ENCODE results near the gene HTR1E.
"Not testable (repeated sequence)": the region's sequence is repeated elsewhere in the genome, so short reads cannot be mapped to it uniquely, and the experiment has no call there.

The HTR1E gene

GRCh38 chr6:86937219-86938079 lies at the start of gene HTR1E:
HTR1E (plus strand) TSS chr6:86937528; CDS start chr6:87015335, 77,807 bp downstream.
- no peak for DNase-seq (ENCODE audit: low spot score)

GRCh38 chr6:86888301-86888700 lies 49.0 kb upstream of the HTR1E start:
- DNase-seq (ENCODE audit: low spot score): no peak

DNA sequence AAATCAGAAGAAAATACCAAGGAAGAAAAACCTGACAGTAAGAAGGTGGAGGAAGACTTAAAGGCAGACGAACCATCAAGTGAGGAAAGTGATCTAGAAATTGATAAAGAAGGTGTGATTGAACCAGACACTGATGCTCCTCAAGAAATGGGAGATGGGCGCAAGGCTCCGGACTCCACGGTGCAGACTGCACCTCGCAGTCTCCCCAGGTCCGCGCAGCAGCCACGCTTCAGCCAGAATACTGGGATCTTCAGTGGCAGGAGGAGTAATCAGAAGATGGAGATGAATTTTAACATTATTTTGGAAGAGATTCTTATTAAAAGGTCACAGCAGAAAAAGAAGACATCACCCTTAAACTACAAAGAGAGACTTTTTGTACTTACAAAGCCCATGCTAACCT lies 40.1 kb upstream of the HTR1E start:
- not testable (repeated sequence) for DNase-seq (ENCODE audit: low spot score)

DNA sequence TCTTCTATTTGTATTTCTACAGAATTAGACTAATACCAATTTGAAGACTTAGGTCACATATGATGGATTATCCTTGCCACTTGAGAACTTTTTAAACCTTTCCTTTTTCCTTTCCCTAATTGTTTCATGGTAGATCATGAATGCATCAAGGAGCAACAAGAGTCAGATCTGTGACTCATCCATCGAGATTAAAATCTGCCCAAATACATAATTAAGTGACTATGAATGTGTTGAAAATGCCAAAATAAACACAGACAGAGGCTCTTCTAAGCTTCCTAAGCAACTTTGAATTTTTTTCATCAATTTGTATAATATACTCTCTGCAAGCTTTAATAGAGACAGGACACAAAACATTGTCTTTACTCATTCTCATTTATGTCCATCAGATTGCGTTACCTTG lies 23.5 kb upstream of the HTR1E start:
- DNase-seq (ENCODE audit: low spot score): no peak

- no peak for DNase-seq (ENCODE audit: low spot score)
These were observed 20.9 kb upstream of the HTR1E start for GRCh38 chr6:86916393-86916792.

DNA sequence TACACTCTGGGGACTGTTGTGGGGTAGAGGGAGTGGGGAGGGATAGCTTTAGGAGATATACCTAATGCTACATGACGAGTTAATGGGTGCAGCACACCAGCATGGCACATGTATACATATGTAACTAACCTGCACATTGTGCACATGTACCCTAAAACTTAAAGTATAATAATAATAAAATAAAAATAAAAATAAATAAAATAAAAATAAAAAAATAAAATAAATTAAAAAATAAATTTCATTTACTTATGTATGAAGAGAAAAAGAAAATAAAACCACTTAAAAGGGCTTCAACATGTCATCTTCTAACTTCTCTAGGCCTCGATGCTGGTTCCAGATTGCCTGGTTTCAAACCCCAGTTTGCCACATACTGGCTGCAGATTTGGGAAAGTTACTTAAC lies 10.2 kb upstream of the HTR1E start:
- not testable (repeated sequence) for DNase-seq (ENCODE audit: low spot score)

GRCh38 chr6:86927859-86928258 lies 9.5 kb upstream of the HTR1E start:
- DNase-seq (ENCODE audit: low spot score): not testable (repeated sequence)

DNA sequence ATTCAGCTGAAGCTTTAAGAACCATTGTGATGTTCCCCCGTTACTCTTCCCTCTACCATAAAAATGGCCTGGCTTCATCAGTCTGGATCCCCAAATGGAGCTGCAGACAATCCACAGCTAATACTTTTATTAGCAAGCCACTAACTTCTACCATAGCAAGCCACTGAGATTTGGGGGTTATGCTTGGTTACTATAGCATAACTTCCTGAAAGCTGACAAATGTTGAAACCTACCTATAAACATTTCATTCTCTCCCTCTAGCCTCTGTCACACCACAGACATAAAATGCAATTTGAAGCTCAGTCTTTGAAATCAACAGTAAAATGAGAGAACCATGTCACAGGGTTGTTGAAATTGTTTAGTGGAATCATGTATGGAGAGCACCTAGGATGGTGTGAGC lies 3.0 kb upstream of the HTR1E start:
- no peak for DNase-seq (ENCODE audit: low spot score)

DNA sequence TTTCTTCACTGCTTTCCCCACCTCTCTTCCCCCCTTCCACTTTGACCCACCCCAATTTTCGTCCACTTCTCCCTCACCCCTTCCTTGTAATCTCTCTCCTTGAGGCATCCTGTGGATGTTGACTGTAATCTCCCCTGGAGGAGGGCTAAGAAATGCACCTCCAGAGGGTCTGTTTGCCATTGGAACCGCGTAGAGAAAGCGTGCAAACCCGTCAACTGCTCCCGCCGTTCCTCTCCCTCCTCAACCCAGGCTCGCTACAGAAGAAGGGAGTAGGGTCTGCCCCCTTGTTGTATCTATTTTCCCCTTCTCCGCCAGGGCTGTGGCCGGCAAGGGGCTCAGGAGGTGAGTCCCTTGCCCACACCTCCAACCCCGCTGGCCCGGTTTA lies 502 bp upstream of the HTR1E start:
- DNase-seq (ENCODE audit: low spot score): no peak

DNA sequence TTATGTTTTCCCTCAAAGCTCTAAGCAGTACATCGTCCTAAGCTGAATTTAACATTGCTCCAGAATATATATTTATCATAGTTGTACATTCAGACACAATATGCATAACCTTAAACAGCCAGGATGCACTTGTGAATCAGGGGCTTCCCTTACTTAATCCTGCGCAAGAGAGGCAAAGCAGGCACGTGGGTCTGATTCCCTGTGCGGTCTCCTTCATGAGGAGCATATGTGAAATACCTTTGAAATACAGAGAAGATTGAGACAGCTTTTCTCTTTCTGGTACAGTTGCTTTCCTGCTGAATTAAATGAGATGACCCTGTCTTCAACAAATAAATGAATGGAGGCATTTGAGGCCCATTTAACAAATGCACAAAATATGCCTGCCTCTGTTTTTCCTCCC lies 1.5 kb downstream of the HTR1E start:
- DNase-seq (ENCODE audit: low spot score): no peak

- DNase-seq (ENCODE audit: low spot score): no peak
These were observed 4.1 kb downstream of the HTR1E start for GRCh38 chr6:86941461-86941860.

DNA sequence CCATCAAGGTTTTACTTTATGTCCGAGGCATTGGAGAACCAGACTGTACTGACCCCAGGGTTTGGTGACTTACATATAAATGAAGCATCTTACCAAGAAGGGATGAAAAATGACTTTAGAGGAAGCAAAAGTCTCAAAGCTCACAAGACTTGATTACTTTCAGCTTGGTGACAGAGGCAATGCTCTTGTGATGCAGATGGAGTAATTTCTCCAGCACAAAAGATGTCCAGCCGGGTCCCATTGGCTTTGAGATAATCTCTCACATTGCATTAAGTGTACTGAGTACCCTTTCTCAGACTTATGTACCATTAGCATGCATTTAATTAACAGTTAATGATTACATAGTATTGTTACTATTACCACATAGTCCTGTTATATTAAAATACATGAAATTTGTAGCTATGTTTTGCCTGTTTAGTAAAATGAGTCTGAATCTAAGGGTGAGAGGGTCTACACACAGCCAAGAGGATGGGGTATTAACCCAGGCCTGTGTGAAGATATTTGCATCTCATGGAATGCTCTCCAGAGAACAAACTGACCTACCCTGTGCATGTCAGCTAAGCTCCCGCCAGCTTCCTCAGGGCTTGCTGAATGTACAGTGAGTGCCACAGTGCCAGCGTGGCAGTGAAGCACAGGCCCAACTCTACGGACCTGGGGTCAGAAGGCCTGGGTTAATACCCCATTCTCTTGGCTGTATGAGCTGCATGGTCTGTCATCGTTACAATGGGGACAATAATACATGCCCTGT lies 5.6 kb downstream of the HTR1E start:
- DNase-seq (ENCODE audit: low spot score): no peak

DNA sequence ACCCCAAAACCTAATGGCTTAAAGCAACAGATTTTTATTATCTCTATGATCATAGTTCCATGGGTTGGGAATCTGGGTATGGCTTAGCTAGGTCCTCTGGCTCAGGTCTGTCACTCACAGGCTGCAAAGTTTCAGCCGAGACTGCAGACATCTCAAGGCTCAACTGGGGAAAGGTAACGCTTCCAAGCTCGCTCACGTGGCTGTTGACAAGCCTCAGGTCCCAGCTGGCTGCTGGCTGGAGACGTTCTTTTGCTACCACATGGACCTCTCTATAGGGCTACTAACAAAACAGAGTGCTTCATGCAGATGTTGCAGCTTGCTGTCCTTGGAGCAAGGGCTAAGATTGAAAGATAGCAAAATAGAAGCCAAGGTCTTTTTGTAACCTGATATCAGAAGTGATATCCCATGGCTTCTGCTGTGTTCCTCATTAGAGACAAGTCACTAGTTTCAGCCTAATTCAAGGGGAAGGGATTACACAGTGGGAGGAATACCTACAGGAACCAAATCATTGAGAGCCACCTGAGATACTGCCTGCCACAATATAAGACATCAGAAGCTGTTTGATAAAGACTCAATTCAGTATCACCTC lies 6.6 kb downstream of the HTR1E start:
- DNase-seq (ENCODE audit: low spot score): no peak

GRCh38 chr6:86949771-86950170 lies 12.4 kb downstream of the HTR1E start:
- DNase-seq (ENCODE audit: low spot score): no peak

DNA sequence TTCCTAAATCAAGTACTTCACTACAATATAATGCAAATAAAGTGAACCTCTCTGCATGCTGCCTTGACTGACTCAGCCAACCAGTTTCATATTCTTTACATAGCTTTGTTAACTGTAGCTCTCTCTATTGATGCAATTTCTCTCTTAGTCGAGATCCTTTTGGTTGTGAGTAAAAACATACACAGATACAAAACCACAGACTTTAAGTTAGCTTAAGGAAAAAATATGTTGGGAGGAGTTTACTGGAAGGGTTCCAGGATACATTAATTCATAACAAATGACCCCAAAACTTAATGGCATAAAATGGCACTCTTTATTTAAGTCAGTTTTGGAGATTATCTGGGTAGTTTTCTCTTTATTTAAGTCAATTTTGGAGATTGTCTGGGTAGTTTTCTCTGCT lies 15.7 kb downstream of the HTR1E start:
- DNase-seq (ENCODE audit: low spot score): no peak

GRCh38 chr6:86959656-86960055 lies 22.3 kb downstream of the HTR1E start:
- DNase-seq (ENCODE audit: low spot score): no peak

DNA sequence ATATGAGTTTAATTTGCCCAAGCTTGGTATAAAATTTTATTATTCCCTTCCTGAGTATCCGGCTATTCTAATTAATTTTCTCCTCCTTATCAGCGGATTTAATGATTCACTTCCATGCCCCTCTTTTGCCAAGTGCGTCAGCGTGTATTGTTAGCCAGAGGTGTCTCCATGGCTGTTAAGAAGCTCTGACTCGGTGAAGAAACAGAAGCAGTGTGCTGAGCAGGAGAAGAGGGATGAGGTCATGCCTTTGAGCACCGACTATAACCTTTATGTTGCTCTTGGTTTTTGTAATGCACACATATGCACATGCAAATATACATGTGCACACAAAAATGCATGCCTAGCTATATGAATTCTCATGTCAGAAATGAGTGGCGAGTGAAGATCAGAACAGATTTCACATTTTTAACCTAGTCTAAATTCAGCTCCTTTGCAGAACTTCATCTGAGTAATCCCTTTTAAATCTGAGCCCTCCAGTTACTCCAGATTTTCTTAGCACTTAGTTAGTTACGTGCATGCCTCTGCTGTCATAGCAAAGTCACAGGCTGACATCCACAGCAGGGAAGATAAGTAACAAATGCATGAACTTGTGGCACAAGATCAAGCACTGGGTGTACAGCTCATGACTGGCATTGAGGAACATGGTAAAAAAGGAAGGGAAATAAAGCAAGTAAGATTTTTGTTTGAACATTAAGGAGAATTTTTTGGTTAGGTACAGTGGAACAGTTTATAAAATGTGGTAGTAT lies 24.3 kb downstream of the HTR1E start:
- no peak for DNase-seq (ENCODE audit: low spot score)

GRCh38 chr6:86963352-86963751 lies 26.0 kb downstream of the HTR1E start:
- no peak for DNase-seq (ENCODE audit: low spot score)

DNA sequence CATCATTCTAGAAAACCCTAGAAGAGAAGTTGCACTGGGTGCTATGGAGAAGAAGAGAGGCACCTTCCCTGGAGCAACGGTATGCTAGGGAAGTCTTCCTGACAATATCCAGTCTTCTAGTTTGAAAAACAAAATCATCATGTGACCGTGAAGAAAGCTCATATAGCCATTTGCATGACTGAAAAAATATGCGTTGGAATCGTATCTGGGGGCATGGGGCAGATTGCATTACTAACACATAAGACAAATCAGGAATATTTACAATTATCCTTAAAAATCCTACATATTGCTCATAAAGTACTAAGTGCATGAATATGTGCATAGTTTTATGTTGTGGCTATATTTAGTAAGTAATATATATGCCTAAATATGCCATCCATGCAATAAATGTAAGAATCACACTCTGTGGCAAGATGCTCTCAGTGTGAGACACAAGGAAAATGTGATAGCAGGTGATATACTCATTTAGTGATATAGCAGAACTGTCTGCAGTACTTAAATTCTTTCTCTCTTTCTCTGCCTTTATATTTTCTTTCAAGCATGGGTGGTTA lies 26.8 kb downstream of the HTR1E start:
- DNase-seq (ENCODE audit: low spot score): no peak

DNA sequence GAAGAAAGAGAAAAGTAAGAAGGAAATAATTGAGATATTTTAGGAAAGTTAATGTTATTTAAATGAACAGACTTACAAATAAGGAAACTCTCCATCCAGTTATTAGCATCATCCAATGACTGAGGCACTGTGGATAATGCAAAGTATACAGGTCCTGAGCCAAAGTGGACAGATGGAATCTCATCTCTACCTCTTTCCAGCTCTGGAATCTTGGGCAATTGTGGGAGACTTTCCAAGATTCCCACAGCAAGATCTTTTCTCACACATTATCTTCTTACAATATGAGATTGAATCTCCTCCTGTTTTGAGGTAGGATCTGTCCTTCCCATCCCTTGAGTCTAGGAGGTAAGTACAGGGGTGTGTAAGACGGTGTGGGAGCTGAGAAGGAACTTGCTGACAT lies 28.9 kb downstream of the HTR1E start:
- no peak for DNase-seq (ENCODE audit: low spot score)

- DNase-seq (ENCODE audit: low spot score): peak; percentile 56
These were observed 32.2 kb downstream of the HTR1E start for GRCh38 chr6:86969573-86969972.

- no peak for DNase-seq (ENCODE audit: low spot score)
These were observed 35.8 kb downstream of the HTR1E start for GRCh38 chr6:86973088-86973487.
